H1 (cell line): ENCODE measurements around the gene DNAH10. TPM values are rescaled to one million over a fixed set of nuclear protein-coding genes. Genes with fewer than 3 reads are reported as not detected.

ENCODE experiments used
- CTCF ChIA-PET: fragments of 300-600 bp; sonication (Branson Sonifier 250); formaldehyde crosslinking; loops from one replicate; lab custom pipeline; 2021; ENCODE audit not compliant: partially characterized antibody; lab: Charles Lee
- POLR2A ChIA-PET: fragments of 300-600 bp; sonication (Branson Sonifier 250); formaldehyde crosslinking; loops from one replicate; lab custom pipeline; 2021; ENCODE audit warnings: inconsistent platforms; ENCODE audit not compliant: partially characterized antibody; lab: Charles Lee
- DNase-seq, 2 experiments: peaks; one replicate each; pipeline versions ENCODE4 v3.0.0 to v3.0.0-alpha.2; 2010 to 2022; ENCODE audit warnings: low spot score in 2 of 2, low read depth in 1 of 2, mixed read lengths in 1 of 2
- FAIRE-seq: peaks from 2 replicates; lab custom pipeline; 2011; peaks lifted over from hg19 to GRCh38; lab: Jason Lieb, UNC
- H2AFZ ChIP-seq: 2 replicates; pipeline ENCODE4 v1.8.1; 2012; ENCODE audit warnings: low read length, inconsistent platforms
- H2AK5ac ChIP-seq: 2 replicates; pipeline ENCODE4 v1.6.1; 2013; ENCODE audit warnings: low read depth, low read length
- H2BK120ac ChIP-seq: replicated peaks from 2 replicates; pipeline ENCODE3; 2013; ENCODE audit warnings: low read depth, low read length, inconsistent platforms
- H2BK12ac ChIP-seq: 2 replicates; pipeline ENCODE4 v1.6.1; 2013; ENCODE audit warnings: low read depth, low read length
- H2BK15ac ChIP-seq: 2 replicates; pipeline ENCODE4 v1.6.1; 2013; ENCODE audit warnings: low read length
- H2BK20ac ChIP-seq: 2 replicates; pipeline ENCODE4 v1.6.1; 2013; ENCODE audit warnings: low read length
- H2BK5ac ChIP-seq: 2 replicates; pipeline ENCODE4 v1.6.1; 2013; ENCODE audit warnings: low read depth, low read length
- H3K14ac ChIP-seq: 2 replicates; pipeline ENCODE4 v1.6.1; 2013; ENCODE audit warnings: inconsistent platforms; ENCODE audit not compliant: insufficient read length
- H3K18ac ChIP-seq: 2 replicates; pipeline ENCODE4 v1.6.1; 2013; ENCODE audit warnings: low read length; ENCODE audit errors: extremely low read depth
- H3K23ac ChIP-seq: 2 replicates; pipeline ENCODE4 v1.6.1; 2013; ENCODE audit warnings: inconsistent platforms; ENCODE audit not compliant: insufficient read length
- H3K23me2 ChIP-seq: 2 replicates; pipeline ENCODE4 v1.6.1; 2013; ENCODE audit warnings: low read depth, low read length
- H3K27ac ChIP-seq: 2 replicates; pipeline ENCODE4 v1.6.1; 2011; ENCODE audit warnings: low read depth, low read length, inconsistent platforms
- H3K27me3 ChIP-seq, 4 experiments: replicated peaks in 1 of 4; 1 replicate in 1 of 4; 2 replicates in 3 of 4; pipeline versions ENCODE4 v1.6.1 to v1.8.1; 2011 to 2013; ENCODE audit warnings: low read length in 3 of 4, mild to moderate bottlenecking in 3 of 4, inconsistent platforms in 2 of 4, mixed read lengths in 2 of 4, moderate library complexity in 1 of 4; ENCODE audit not compliant: control insufficient read depth in 3 of 4, insufficient read depth in 3 of 4; ENCODE audit errors: extremely low read depth in 1 of 4
- H3K36me3 ChIP-seq, 4 experiments: 2 replicates each; pipeline versions ENCODE4 v1.6.1 to v1.8.1; 2011 to 2013; ENCODE audit warnings: mild to moderate bottlenecking in 4 of 4, low read length in 3 of 4, moderate library complexity in 2 of 4, control low read depth in 1 of 4, inconsistent platforms in 1 of 4; ENCODE audit not compliant: insufficient read depth in 4 of 4, control insufficient read depth in 2 of 4
- H3K4ac ChIP-seq: replicated peaks from 2 replicates; pipeline ENCODE3; 2013; ENCODE audit warnings: low read length, low read depth, mixed read lengths, inconsistent platforms; ENCODE audit not compliant: insufficient read length
- H3K4me1 ChIP-seq, 4 experiments: replicated peaks in 1 of 4; 1 replicate in 1 of 4; 2 replicates in 3 of 4; pipeline versions ENCODE4 v1.6.1 to v1.8.1; 2011 to 2013; ENCODE audit warnings: low read length in 3 of 4, inconsistent platforms in 2 of 4, mixed read lengths in 1 of 4; ENCODE audit not compliant: insufficient read depth in 4 of 4, control insufficient read depth in 3 of 4
- H3K4me2 ChIP-seq, 2 experiments: 2 replicates each; pipeline versions ENCODE4 v1.6.1 to v1.8.1; 2011 to 2013; ENCODE audit warnings: low read depth in 2 of 2, low read length in 2 of 2, control low read depth in 1 of 2, inconsistent platforms in 1 of 2, mild to moderate bottlenecking in 1 of 2; ENCODE audit not compliant: insufficient read depth in 1 of 2
- H3K4me3 ChIP-seq, 4 experiments: fragments of 200-600, 300-600 bp in 1 of 4; sonication (generic), shearing (Covaris generic), sonication (Bioruptor Twin) in 1 of 4; 2 replicates each; pipeline versions ENCODE4 v1.5.1 to v1.8.1; 2011 to 2016; ENCODE audit warnings: low read length in 4 of 4, low read depth in 3 of 4, control low read depth in 2 of 4, inconsistent platforms in 2 of 4, mild to moderate bottlenecking in 2 of 4, mixed read lengths in 1 of 4, moderate library complexity in 1 of 4; ENCODE audit not compliant: insufficient read depth in 2 of 4; ENCODE audit errors: extremely low read depth in 1 of 4
- H3K56ac ChIP-seq: replicated peaks from 2 replicates; pipeline ENCODE3; 2013; ENCODE audit warnings: low read depth, mild to moderate bottlenecking, mixed read lengths, low read length, inconsistent platforms; ENCODE audit not compliant: insufficient read length
- H3K79me1 ChIP-seq: 2 replicates; pipeline ENCODE4 v1.6.1; 2013; ENCODE audit warnings: low read depth, low read length, control low read depth
- H3K79me2 ChIP-seq, 2 experiments: 2 replicates each; pipeline versions ENCODE4 v1.6.1 to v1.8.1; 2012 to 2013; ENCODE audit warnings: low read length in 2 of 2, mild to moderate bottlenecking in 2 of 2, inconsistent platforms in 1 of 2; ENCODE audit not compliant: insufficient read depth in 2 of 2, control insufficient read depth in 1 of 2
- H3K9ac ChIP-seq, 4 experiments: replicated peaks in 1 of 4; 1 replicate in 1 of 4; 2 replicates in 3 of 4; pipeline versions ENCODE4 v1.6.1 to v1.8.1; 2011 to 2013; ENCODE audit warnings: low read depth in 3 of 4, low read length in 3 of 4, control low read depth in 2 of 4, mild to moderate bottlenecking in 2 of 4, moderate library complexity in 2 of 4, inconsistent platforms in 1 of 4; ENCODE audit errors: extremely low read depth in 1 of 4
- H3K9me3 ChIP-seq, 2 experiments: 2 replicates each; pipeline versions ENCODE4 v1.6.1 to v1.8.1; 2012 to 2013; ENCODE audit warnings: mild to moderate bottlenecking in 2 of 2, moderate library complexity in 2 of 2, control low read depth in 1 of 2, inconsistent platforms in 1 of 2, low read depth in 1 of 2, low read length in 1 of 2, mixed read lengths in 1 of 2; ENCODE audit not compliant: insufficient read depth in 2 of 2
- H4K20me1 ChIP-seq, 2 experiments: replicated peaks in 1 of 2; 2 replicates each; pipeline versions ENCODE3 to v1.8.1; 2011 to 2013; ENCODE audit warnings: inconsistent platforms in 2 of 2, low read length in 2 of 2, mild to moderate bottlenecking in 1 of 2; ENCODE audit not compliant: insufficient read depth in 2 of 2, control insufficient read depth in 1 of 2
- H4K5ac ChIP-seq: 2 replicates; pipeline ENCODE4 v1.6.1; 2013; ENCODE audit warnings: low read length, low read depth, mixed read lengths, inconsistent platforms; ENCODE audit not compliant: insufficient read length
- H4K8ac ChIP-seq: 2 replicates; pipeline ENCODE4 v1.8.0; 2013; ENCODE audit warnings: mild to moderate bottlenecking, moderate library complexity, low read length, inconsistent platforms; ENCODE audit not compliant: insufficient read depth; ENCODE audit errors: extremely low read depth
- H4K91ac ChIP-seq: replicated peaks from 2 replicates; pipeline ENCODE3; 2013; ENCODE audit warnings: low read length, mixed read lengths, inconsistent platforms; ENCODE audit not compliant: insufficient read length
- CEBPB ChIP-seq: IDR thresholded peaks from 2 replicates; pipeline ENCODE4 v1.6.1; 2012; ENCODE audit warnings: low read depth, low read length
- HDAC6 ChIP-seq: IDR thresholded peaks from one replicate; pipeline ENCODE4 v1.7.1; 2012; ENCODE audit warnings: low read depth, mild to moderate bottlenecking, inconsistent platforms, low read length, moderate library complexity
- NANOG ChIP-seq: IDR thresholded peaks from 2 replicates; pipeline ENCODE4 v1.6.1; 2011; ENCODE audit warnings: low read length, low read depth, mild to moderate bottlenecking, inconsistent platforms; ENCODE audit not compliant: insufficient read depth, poor library complexity, severe bottlenecking
- WGBS, 2 experiments: shearing (Covaris generic) in 1 of 2; methylation state at CpG; one replicate each; pipeline versions ENCODE4 v1.1.6 to v1.1.7; 2013 to 2015; ENCODE audit warnings: low lambda C conversion rate in 2 of 2, mixed read lengths in 2 of 2, inconsistent platforms in 1 of 2, low coverage in 1 of 2, missing lambda C conversion rate in 1 of 2; ENCODE audit not compliant: insufficient replicate concordance in 2 of 2, insufficient coverage in 1 of 2, insufficient read length in 1 of 2; ENCODE audit errors: extremely low coverage in 1 of 2, missing lambda C conversion rate in 1 of 2; 5-methylcytosine and 5-hydroxymethylcytosine counted together
- polyA plus RNA-seq, 7 experiments: library from polyadenylated mRNA; depleted of rRNA in 3 of 7; stranded (reverse) in 5 of 7; unstranded in 2 of 7; fragments of >200 nt in 5 of 7; fragments of 200-250 nt in 2 of 7; gene quantifications; 1 replicate in 5 of 7; 2 replicates in 1 of 7; 4 replicates in 1 of 7; pipeline versions ENCODE4 v1.2.1 to v1.2.3, GENCODE V29; 2011 to 2013; ENCODE audit warnings: missing spikeins in 2 of 7, mixed read lengths in 2 of 7
- total RNA-seq: library from RNA; stranded (reverse); fragmentation: NEBNext Ultra II Directional; extraction: Animal tissue kit (Norgen Biotek cat#: 25700); gene quantifications from 2 replicates; pipeline ENCODE4 v1.2.1, GENCODE V29; 2021

Gene DNAH10
- total and polyA plus RNA-seq, 2 of the 8 experiments (the other 6 are each of a cell fraction or from before 2014, with no cell fraction given) = 0.02 to 0.24 TPM

DNA sequence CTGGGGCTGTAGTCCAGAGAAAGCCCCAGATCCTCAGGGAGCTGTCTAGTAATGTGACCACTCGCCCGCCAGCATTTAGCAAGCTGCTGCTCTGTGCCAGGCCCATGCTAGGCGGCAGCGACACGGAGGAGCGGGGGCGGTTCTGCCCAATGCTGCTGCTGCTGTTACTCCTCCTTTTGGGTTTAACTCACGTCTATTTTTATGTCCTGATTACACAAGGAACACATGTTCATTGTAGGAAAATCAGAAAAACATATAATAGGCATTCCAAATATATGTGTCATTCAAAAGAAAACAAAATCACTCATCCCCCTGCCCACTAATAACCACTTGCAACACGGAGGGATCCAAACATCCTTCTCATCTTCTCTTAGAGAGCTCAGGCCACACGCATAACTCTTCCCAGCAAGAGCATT, 180.1 kb downstream of the DNAH10 start:
- no peak overlapping the region for H4K8ac ChIP-seq
- POLR2A ChIA-PET = no interaction called here
- CTCF ChIA-PET = interaction anchor here (0.9 to 3.5 kb wide), 7 partner anchors 11 to 96 kb away, joined by 3 to 27 read pairs (median 5); no protein-coding TSS in a partner anchor
- no peak overlapping the region for H3K23ac ChIP-seq
- FAIRE-seq (no peak), DNase-seq (no peak)
- no peak overlapping the region for H3K56ac ChIP-seq
- H3K9ac ChIP-seq = no peak overlapping the region
- H3K4ac ChIP-seq = no peak overlapping the region
- H3K18ac ChIP-seq = no peak overlapping the region
- H3K9me3 ChIP-seq = no peaks in the 10 kb centered on the region; a peak in 1 of 4 replicates
- H3K4me2 ChIP-seq = no peak overlapping the region
- no peaks in the 10 kb centered on the region for H4K20me1 ChIP-seq
- no peaks in the 10 kb centered on the region for H3K23me2 ChIP-seq
- no peak overlapping the region for H2AK5ac ChIP-seq
- H3K36me3 ChIP-seq = no peaks in the 10 kb centered on the region
- H3K79me1 ChIP-seq = no peaks in the 10 kb centered on the region
- H2BK15ac ChIP-seq = no peak overlapping the region
- no peak overlapping the region for H3K14ac ChIP-seq
- WGBS, 2 experiments = 79% methylated on average over 10 of the region's 10 CpGs; no CpG with 5 or more reads in 1 of the 2 experiments
- no peak overlapping the region for H2BK12ac ChIP-seq
- no peak overlapping the region for H3K4me3 ChIP-seq
- H2AFZ ChIP-seq = no peak overlapping the region
- no peak overlapping the region for H2BK20ac ChIP-seq
- H4K5ac ChIP-seq = no peak overlapping the region
- H3K27ac ChIP-seq = no peak overlapping the region
- H3K4me1 ChIP-seq = no peaks in the 10 kb centered on the region
- no peak overlapping the region for H2BK120ac ChIP-seq
- peaks cover 0 to 9% (median 1%) of the 10 kb centered on the region in 4 experiments; a peak in 3 of 7 replicates for H3K27me3 ChIP-seq
- H4K91ac ChIP-seq = no peak overlapping the region
- no peaks in the 10 kb centered on the region for H3K79me2 ChIP-seq
- no peak overlapping the region for H2BK5ac ChIP-seq
- TF ChIP-seq CEBPB (no peak), NANOG (no peak), HDAC6 (no peak)
